A549 (cell line): Measurements from ENCODE around the gene RNF8. TPM values are rescaled to one million over a fixed set of nuclear protein-coding genes. Genes with fewer than 3 reads are reported as not detected.

ENCODE experiments used
- ATAC-seq, 2 experiments: fragments of 200-7000 bp in 1 of 2; fragments of >200 bp in 1 of 2; cut with Nextera tagmentation in 1 of 2; cut with Tn5 transposase in 1 of 2; 3 replicates each; pipeline versions ENCODE4 v1.8.0 to v1.9.1; 2018 to 2020; ENCODE audit warnings: mild to moderate bottlenecking in 1 of 2, moderate library complexity in 1 of 2
- CTCF ChIA-PET: fragments of 300-600 bp; sonication (Branson Sonifier 250); formaldehyde crosslinking; extraction: SDS; loops from one replicate; lab custom pipeline; 2021; ENCODE audit warnings: antibody characterized with exemption, inconsistent platforms; lab: Yijun Ruan, JAX
- POLR2A ChIA-PET: fragments of 350-600 bp; formaldehyde crosslinking; extraction: SDS; loops from one replicate; lab custom pipeline; 2021; ENCODE audit warnings: antibody characterized with exemption, inconsistent platforms; lab: Yijun Ruan, JAX
- DNase-seq, 2 experiments: peaks; one replicate each; pipeline versions ENCODE4 v3.0.0 to v3.0.0-alpha.2; 2011 to 2016; ENCODE audit warnings: low read depth in 1 of 2, low spot score in 1 of 2
- FAIRE-seq: peaks from 2 replicates; lab custom pipeline; 2011; peaks lifted over from hg19 to GRCh38; lab: Jason Lieb, UNC
- H3K27ac ChIP-seq, 2 experiments: fragments of >200 bp; sonication (Bioruptor Twin); formaldehyde crosslinking; 3 replicates each; pipeline ENCODE4 v1.5.1; 2016 to 2017
- H3K4me1 ChIP-seq: fragments of >200 bp; sonication (Bioruptor Twin); formaldehyde crosslinking; 3 replicates; pipeline ENCODE4 v1.6.1; 2016
- H3K4me2 ChIP-seq: fragments of >200 bp; sonication (Bioruptor Twin); formaldehyde crosslinking; 3 replicates; pipeline ENCODE4 v1.6.1; 2016
- H3K4me3 ChIP-seq: fragments of >200 bp; sonication (Bioruptor Twin); formaldehyde crosslinking; 3 replicates; pipeline ENCODE4 v1.5.1; 2016
- H3K9me3 ChIP-seq: fragments of >200 bp; sonication (Bioruptor Twin); formaldehyde crosslinking; 3 replicates; pipeline ENCODE4 v1.6.1; 2016
- FOXS1 ChIP-seq: fragments of 250-450 bp; sonication (Bioruptor Pico); IDR thresholded peaks from 2 replicates; pipeline ENCODE4 v1.5.0; 2020; ENCODE audit warnings: mild to moderate bottlenecking, moderate library complexity
- HDAC2 ChIP-seq: fragments of 200-600 bp; sonication (generic); IDR thresholded peaks from 2 replicates; pipeline ENCODE4 v1.6.1; 2016
- HOXB13 ChIP-seq: fragments of 250-450 bp; sonication (Bioruptor Pico); IDR thresholded peaks from 2 replicates; pipeline ENCODE4 v1.5.0; 2020; ENCODE audit warnings: low read depth, mild to moderate bottlenecking, moderate library complexity
- HOXB5 ChIP-seq: fragments of 250-450 bp; sonication (Bioruptor Pico); IDR thresholded peaks from 2 replicates; pipeline ENCODE4 v1.5.0; 2020; ENCODE audit warnings: mild to moderate bottlenecking, moderate library complexity
- JUN ChIP-seq, 2 experiments: fragments of >200 bp; sonication (Bioruptor Twin); formaldehyde crosslinking; IDR thresholded peaks; 2 replicates in 1 of 2; 3 replicates in 1 of 2; pipeline ENCODE4 v1.6.1; 2016 to 2017
- MYC ChIP-seq: IDR thresholded peaks from 2 replicates; pipeline ENCODE4 v1.6.1; 2012; ENCODE audit warnings: mild to moderate bottlenecking, inconsistent platforms, low read length, improper control_type of control experiment, borderline replicate concordance
- RAD21 ChIP-seq, 2 experiments: fragments of >200 bp in 1 of 2; sonication (Bioruptor Twin) in 1 of 2; formaldehyde crosslinking in 1 of 2; IDR thresholded peaks in 1 of 2; conservative IDR thresholded peaks in 1 of 2; 2 replicates in 1 of 2; 3 replicates in 1 of 2; pipeline ENCODE4 v1.6.1; 2012 to 2018; ENCODE audit warnings: inconsistent platforms in 1 of 2
- RCOR1 ChIP-seq: fragments of 150-350 bp; IDR thresholded peaks from 2 replicates; pipeline ENCODE4 v1.6.1; 2014; ENCODE audit warnings: antibody characterized with exemption, low read length, low read depth
- RNF2 ChIP-seq: fragments of 200-600 bp; sonication (generic); IDR thresholded peaks from 2 replicates; pipeline ENCODE4 v1.6.1; 2016; ENCODE audit warnings: low read depth, mild to moderate bottlenecking, antibody characterized with exemption, moderate library complexity, borderline replicate concordance
- SREBF2 ChIP-seq: fragments of 450-650 bp; IDR thresholded peaks from 2 replicates; pipeline ENCODE4 v1.6.1; 2014; ENCODE audit warnings: mild to moderate bottlenecking, moderate library complexity
- TFCP2L1 ChIP-seq: fragments of 250-450 bp; sonication (Bioruptor Pico); IDR thresholded peaks from 2 replicates; pipeline ENCODE4 v1.5.0; 2021; ENCODE audit warnings: mild to moderate bottlenecking
- TP53 ChIP-seq: fragments of 250-450 bp; sonication (Bioruptor Pico); IDR thresholded peaks from 2 replicates; pipeline ENCODE4 v1.5.0; 2021; ENCODE audit warnings: mild to moderate bottlenecking, moderate library complexity
- ZC3H11A ChIP-seq: fragments of 450-650 bp; IDR thresholded peaks from 2 replicates; pipeline ENCODE4 v1.6.1; 2014; ENCODE audit warnings: antibody characterized with exemption, mild to moderate bottlenecking
- ZFP36 ChIP-seq: fragments of 450-650 bp; IDR thresholded peaks from 2 replicates; pipeline ENCODE4 v1.6.1; 2014; ENCODE audit warnings: borderline replicate concordance; ENCODE audit not compliant: partially characterized antibody
- ZSCAN20 ChIP-seq: fragments of 250-450 bp; sonication (Bioruptor Pico); IDR thresholded peaks from 2 replicates; pipeline ENCODE4 v1.8.0; 2022; ENCODE audit warnings: mild to moderate bottlenecking, moderate library complexity
- WGBS: methylation state at CpG from one replicate; pipeline ENCODE4 v1.1.6; 2017; ENCODE audit errors: missing lambda C conversion rate; 5-methylcytosine and 5-hydroxymethylcytosine counted together
- polyA plus RNA-seq, 4 experiments: library from polyadenylated mRNA; depleted of rRNA in 3 of 4; stranded (reverse); fragments of >200 nt; fragmentation: RNase III in 1 of 4; extraction: RNeasy Plus Mini Kit Qiagen cat#74134 plus additional on column Dnase treatment in 1 of 4; gene quantifications; 2 replicates in 3 of 4; 3 replicates in 1 of 4; pipeline ENCODE4 v1.2.3, GENCODE V29; 2011 to 2017
- TF ChIP-seq, protein P1 (sequence below): fragments of >200 bp; sonication (Bioruptor Twin); formaldehyde crosslinking; IDR thresholded peaks from 2 replicates; pipeline ENCODE4 v1.6.1; 2016
- TF ChIP-seq, protein P2 (sequence below): fragments of 250-450 bp; sonication (Bioruptor Pico); IDR thresholded peaks from 2 replicates; pipeline ENCODE4 v1.5.0; 2021; ENCODE audit warnings: mild to moderate bottlenecking, moderate library complexity, borderline replicate concordance
- TF ChIP-seq, protein P3 (sequence below): fragments of >200 bp; sonication (Bioruptor Twin); formaldehyde crosslinking; IDR thresholded peaks from 3 replicates; pipeline ENCODE4 v1.5.1; 2016
- TF ChIP-seq, protein P4 (sequence below): fragments of 250-450 bp; sonication (Bioruptor Pico); IDR thresholded peaks from 2 replicates; pipeline ENCODE4 v1.5.0; 2020; ENCODE audit warnings: low read depth, mild to moderate bottlenecking, moderate library complexity
- TF ChIP-seq, protein P5 (sequence below): IDR thresholded peaks from 2 replicates; pipeline ENCODE4 v1.6.1; 2012; ENCODE audit warnings: low read depth, borderline replicate concordance
- TF ChIP-seq, protein P6 (sequence below): fragments of 200-600 bp; sonication (generic); IDR thresholded peaks from 2 replicates; pipeline ENCODE4 v1.6.1; 2016; ENCODE audit warnings: antibody characterized with exemption, mild to moderate bottlenecking, moderate library complexity

RNF8 gene
- polyA plus RNA-seq, 2 of the 4 experiments (the other 2 are of a cell fraction) = 21.4 to 22.0 TPM

DNA sequence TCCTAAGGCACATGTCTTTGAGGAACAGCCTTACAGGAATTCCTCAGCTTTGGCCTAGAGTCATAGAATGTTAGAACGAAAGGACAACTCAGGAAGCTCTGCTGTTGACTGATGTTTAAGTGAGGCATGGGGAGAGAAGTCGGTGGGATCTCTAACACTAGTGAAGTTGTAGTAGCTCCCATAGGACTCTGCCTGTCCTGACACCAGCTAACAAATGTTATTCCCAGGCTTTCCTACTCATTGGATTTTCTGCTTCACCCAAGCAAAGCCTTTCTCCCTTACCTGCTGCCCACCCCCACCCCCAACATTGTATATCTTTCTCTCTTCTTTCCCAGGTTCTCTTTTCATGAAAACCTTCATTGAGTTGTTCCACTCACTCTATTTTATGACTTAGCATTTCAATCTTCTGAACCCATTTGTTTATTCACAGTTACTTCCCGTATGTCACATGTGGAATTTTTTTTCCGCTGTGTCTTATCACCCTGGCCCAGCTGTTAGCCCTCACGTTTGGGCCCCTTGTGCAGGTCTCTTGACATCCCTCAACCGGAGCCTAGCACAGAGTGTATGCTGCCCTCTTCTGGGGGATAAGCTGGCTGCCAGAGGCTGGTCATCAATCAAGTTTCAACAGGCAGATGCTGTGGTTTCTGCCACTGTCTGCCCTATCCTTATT lies 39.2 kb upstream of the RNF8 start:
- Histone ChIP-seq H3K4me1 (no peaks in the 10 kb centered on the region), H3K27ac (no peak overlapping the region), H3K4me2 (no peak overlapping the region), H3K4me3 (no peak overlapping the region), H3K9me3 (no peaks in the 10 kb centered on the region)
- DNase-seq = peak; percentile 22 to 38
- WGBS = 52% methylated on average over 6 of the region's 6 CpGs
- ATAC-seq = peak; percentile 78 to 86; a peak in 5 of 6 replicates
- TF ChIP-seq, protein P1, sequence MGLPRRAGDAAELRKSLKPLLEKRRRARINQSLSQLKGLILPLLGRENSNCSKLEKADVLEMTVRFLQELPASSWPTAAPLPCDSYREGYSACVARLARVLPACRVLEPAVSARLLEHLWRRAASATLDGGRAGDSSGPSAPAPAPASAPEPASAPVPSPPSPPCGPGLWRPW = no peak
- TF ChIP-seq RAD21 (conservative IDR thresholded peaks at IDR 0.05 in 1 of 2, IDR thresholded peaks at IDR 0.05 in 1 of 2) = peak; percentile 36 to 57; a peak in 4 of 5 replicates
- TF ChIP-seq, protein P2, sequence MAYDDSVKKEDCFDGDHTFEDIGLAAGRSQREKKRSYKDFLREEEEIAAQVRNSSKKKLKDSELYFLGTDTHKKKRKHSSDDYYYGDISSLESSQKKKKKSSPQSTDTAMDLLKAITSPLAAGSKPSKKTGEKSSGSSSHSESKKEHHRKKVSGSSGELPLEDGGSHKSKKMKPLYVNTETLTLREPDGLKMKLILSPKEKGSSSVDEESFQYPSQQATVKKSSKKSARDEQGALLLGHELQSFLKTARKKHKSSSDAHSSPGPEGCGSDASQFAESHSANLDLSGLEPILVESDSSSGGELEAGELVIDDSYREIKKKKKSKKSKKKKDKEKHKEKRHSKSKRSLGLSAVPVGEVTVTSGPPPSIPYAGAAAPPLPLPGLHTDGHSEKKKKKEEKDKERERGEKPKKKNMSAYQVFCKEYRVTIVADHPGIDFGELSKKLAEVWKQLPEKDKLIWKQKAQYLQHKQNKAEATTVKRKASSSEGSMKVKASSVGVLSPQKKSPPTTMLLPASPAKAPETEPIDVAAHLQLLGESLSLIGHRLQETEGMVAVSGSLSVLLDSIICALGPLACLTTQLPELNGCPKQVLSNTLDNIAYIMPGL (CRISPR knock-in tag) = no peak
- TF ChIP-seq, protein P3, sequence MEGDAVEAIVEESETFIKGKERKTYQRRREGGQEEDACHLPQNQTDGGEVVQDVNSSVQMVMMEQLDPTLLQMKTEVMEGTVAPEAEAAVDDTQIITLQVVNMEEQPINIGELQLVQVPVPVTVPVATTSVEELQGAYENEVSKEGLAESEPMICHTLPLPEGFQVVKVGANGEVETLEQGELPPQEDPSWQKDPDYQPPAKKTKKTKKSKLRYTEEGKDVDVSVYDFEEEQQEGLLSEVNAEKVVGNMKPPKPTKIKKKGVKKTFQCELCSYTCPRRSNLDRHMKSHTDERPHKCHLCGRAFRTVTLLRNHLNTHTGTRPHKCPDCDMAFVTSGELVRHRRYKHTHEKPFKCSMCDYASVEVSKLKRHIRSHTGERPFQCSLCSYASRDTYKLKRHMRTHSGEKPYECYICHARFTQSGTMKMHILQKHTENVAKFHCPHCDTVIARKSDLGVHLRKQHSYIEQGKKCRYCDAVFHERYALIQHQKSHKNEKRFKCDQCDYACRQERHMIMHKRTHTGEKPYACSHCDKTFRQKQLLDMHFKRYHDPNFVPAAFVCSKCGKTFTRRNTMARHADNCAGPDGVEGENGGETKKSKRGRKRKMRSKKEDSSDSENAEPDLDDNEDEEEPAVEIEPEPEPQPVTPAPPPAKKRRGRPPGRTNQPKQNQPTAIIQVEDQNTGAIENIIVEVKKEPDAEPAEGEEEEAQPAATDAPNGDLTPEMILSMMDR = peak; percentile 48
- no peak for TF ChIP-seq ZC3H11A
- no peak for TF ChIP-seq RNF2
- TF ChIP-seq HOXB5 (CRISPR knock-in tag) = peak; percentile 93
- TF ChIP-seq HOXB13 = no peak
- no peak for TF ChIP-seq HDAC2
- no peak for TF ChIP-seq TFCP2L1 (CRISPR knock-in tag)
- no peak for TF ChIP-seq ZFP36
- TF ChIP-seq, protein P4, sequence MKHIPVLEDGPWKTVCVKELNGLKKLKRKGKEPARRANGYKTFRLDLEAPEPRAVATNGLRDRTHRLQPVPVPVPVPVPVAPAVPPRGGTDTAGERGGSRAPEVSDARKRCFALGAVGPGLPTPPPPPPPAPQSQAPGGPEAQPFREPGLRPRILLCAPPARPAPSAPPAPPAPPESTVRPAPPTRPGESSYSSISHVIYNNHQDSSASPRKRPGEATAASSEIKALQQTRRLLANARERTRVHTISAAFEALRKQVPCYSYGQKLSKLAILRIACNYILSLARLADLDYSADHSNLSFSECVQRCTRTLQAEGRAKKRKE (CRISPR knock-in tag) = no peak
- CTCF ChIA-PET = interaction anchor here (0.5 to 3.7 kb wide), 11 partner anchors 9 to 1025 kb away, joined by 3 to 19 read pairs (median 4); no protein-coding TSS in a partner anchor
- FAIRE-seq = no peak
- POLR2A ChIA-PET = no interaction called here

DNA sequence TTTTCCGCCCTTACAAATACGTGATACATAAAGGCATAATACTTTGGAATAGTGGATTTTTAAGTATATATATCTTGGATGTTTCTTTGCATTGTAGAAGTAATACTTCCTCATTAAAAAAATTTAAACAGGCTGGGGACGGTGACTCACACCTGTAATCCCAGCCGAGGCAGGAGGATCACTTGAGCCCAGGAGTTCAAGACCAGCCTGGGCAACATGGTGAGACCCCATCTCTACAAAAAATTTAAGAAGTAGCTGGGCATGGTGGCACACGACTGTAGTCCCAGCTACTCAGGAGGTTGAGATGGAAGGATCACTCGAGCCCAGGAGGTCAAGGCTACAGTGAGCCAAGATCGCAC lies 38.6 kb upstream of the RNF8 start:
- TF ChIP-seq RCOR1 = no peak
- TF ChIP-seq SREBF2 = no peak
- no peak for TF ChIP-seq FOXS1
- TF ChIP-seq, protein P5, sequence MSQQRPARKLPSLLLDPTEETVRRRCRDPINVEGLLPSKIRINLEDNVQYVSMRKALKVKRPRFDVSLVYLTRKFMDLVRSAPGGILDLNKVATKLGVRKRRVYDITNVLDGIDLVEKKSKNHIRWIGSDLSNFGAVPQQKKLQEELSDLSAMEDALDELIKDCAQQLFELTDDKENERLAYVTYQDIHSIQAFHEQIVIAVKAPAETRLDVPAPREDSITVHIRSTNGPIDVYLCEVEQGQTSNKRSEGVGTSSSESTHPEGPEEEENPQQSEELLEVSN = no peak
- TF ChIP-seq TP53 (CRISPR knock-in tag) = no peak
- TF ChIP-seq MYC = no peak
- TF ChIP-seq, protein P6, sequence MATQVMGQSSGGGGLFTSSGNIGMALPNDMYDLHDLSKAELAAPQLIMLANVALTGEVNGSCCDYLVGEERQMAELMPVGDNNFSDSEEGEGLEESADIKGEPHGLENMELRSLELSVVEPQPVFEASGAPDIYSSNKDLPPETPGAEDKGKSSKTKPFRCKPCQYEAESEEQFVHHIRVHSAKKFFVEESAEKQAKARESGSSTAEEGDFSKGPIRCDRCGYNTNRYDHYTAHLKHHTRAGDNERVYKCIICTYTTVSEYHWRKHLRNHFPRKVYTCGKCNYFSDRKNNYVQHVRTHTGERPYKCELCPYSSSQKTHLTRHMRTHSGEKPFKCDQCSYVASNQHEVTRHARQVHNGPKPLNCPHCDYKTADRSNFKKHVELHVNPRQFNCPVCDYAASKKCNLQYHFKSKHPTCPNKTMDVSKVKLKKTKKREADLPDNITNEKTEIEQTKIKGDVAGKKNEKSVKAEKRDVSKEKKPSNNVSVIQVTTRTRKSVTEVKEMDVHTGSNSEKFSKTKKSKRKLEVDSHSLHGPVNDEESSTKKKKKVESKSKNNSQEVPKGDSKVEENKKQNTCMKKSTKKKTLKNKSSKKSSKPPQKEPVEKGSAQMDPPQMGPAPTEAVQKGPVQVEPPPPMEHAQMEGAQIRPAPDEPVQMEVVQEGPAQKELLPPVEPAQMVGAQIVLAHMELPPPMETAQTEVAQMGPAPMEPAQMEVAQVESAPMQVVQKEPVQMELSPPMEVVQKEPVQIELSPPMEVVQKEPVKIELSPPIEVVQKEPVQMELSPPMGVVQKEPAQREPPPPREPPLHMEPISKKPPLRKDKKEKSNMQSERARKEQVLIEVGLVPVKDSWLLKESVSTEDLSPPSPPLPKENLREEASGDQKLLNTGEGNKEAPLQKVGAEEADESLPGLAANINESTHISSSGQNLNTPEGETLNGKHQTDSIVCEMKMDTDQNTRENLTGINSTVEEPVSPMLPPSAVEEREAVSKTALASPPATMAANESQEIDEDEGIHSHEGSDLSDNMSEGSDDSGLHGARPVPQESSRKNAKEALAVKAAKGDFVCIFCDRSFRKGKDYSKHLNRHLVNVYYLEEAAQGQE = no peak
- TF ChIP-seq ZSCAN20 (CRISPR knock-in tag) = no peak
- no peak for TF ChIP-seq JUN (IDR thresholded peaks at IDR 0.05)
- no peak overlapping the region for H3K4me2 ChIP-seq
- 74% methylated on average over 7 of the region's 7 CpGs for WGBS
- CTCF ChIA-PET = interaction anchor here (0.5 to 3.7 kb wide), 9 partner anchors 8 to 1025 kb away, joined by 3 to 19 read pairs (median 4); no protein-coding TSS in a partner anchor
- no peak overlapping the region for H3K27ac ChIP-seq
- DNase-seq = no peak
- FAIRE-seq = no peak
- no peak for ATAC-seq
- H3K4me1 ChIP-seq = no peaks in the 10 kb centered on the region
- POLR2A ChIA-PET = no interaction called here
- H3K4me3 ChIP-seq = no peak overlapping the region
- no peaks in the 10 kb centered on the region for H3K9me3 ChIP-seq
